ENCODE data around the gene LDB3. TPM values are rescaled to one million over a fixed set of nuclear protein-coding genes. Genes with fewer than 3 reads are reported as not detected.
A peak's percentile ranks its signal among the peaks of the same experiment; 100 is the strongest.

LDB3 gene
- total and polyA plus RNA-seq, 3 donors from 2014 or later, result 2.7 to 20.3 (median 3.6) TPM

- H3K4me1 ChIP-seq, result peaks cover 11% of the 10 kb centered on the region
- H3K36me3 ChIP-seq (ENCODE audit: low read depth, missing control alignments), result no peaks in the 10 kb centered on the region
- no peak for DNase-seq
- intact Hi-C loops (cut with DNase I; ENCODE audit: low total_unique reads), result no loop called here
- TF ChIP-seq POLR2A (IDR thresholded peaks at IDR 0.05) (no peak), CTCF (IDR thresholded peaks at IDR 0.05) (no peak)
- no peak overlapping the region for H3K4me3 ChIP-seq
- H3K9me3 ChIP-seq, result no peaks in the 10 kb centered on the region
- no peak overlapping the region for H3K27ac ChIP-seq
- no peaks in the 10 kb centered on the region for H3K27me3 ChIP-seq
- 62 to 64% methylated on average over 5 of the region's 5 CpGs for WGBS, 2 donors
Measured at GRCh38 chr10:86708783-86709380, 40.6 kb downstream of the LDB3 start.

DNA sequence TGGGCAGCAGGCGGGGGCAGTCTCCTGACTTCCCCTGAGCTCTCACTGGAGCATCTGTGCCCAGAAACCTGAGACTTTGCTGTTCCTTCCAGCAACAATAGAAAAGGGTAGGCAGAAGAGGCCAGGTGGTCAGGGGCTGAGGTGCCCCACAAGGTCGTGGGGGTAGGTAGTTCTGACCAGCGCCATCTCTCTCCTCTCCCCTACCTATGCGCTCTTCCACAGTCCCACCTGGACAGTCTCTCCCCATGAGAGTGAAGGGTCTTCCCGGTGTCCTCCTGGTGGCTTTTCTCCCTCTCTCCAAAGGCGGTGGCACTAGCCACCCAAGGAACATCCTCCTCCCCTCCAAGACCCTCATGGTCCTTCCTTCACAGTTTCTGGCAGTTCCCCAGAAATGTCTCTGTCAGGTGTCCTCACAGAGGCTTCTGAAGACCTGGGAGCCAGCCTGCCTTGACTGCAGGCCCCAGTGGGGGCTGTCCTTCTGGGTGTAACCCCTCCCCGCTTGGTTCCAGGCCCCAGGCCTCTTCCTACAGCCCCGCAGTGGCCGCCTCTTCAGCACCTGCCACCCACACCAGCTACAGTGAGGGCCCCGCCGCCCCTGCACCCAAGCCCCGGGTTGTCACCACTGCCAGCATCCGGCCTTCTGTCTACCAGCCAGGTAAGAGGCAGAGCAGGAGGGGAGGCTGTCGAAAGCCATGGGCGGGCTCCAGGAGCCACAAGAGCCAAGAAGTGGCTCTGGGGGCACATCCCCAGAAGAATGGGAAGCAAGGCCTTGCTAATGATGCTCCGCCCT lies 41.3 kb downstream of the LDB3 start:
- intact Hi-C loops (cut with DNase I; ENCODE audit: low total_unique reads), result no loop called here
- Histone ChIP-seq H3K27ac (no peak overlapping the region), H3K4me3 (no peak overlapping the region), H3K9me3 (no peaks in the 10 kb centered on the region), H3K27me3 (no peaks in the 10 kb centered on the region), H3K4me1 (peaks cover 11% of the 10 kb centered on the region), H3K36me3 (ENCODE audit: low read depth, missing control alignments) (no peaks in the 10 kb centered on the region)
- TF ChIP-seq CTCF (IDR thresholded peaks at IDR 0.05) (no peak), POLR2A (IDR thresholded peaks at IDR 0.05) (no peak)
- 83 to 84% methylated on average over 9 to 16 of the region's 16 CpGs for WGBS, 2 donors
- no peak for DNase-seq

DNA sequence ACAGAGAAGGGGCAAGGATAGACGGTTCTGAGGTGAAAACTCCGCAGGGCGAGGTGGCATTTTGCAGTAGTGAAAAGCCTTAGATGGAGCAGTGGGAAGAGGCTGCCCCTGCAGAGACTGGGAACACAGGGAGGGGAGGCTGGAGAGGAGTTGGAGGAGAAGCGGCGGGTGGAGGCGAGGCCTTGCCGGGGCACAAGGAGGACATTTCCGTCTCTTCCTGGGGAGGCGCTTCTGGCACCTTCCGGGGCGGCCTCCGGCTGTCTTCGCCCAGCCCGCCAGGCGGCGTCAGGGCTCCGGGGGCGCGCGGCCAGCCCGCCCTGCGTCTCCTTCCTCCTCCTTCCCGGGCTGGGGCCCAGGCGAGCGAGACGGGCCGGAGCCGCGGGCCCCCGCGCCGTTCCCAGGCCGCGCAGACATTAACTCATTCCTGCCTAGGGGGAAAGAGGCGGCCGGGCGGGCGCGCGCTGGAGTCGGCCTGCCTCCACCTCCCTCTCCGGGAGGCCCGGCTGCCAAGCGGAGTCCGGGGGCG lies 42.7 kb downstream of the LDB3 start:
- Histone ChIP-seq H3K9me3 (no peaks in the 10 kb centered on the region), H3K27me3 (no peaks in the 10 kb centered on the region), H3K4me1 (peaks cover 11% of the 10 kb centered on the region), H3K4me3 (peak overlapping the region; percentile 80 to 82), H3K36me3 (ENCODE audit: low read depth, missing control alignments) (no peaks in the 10 kb centered on the region), H3K27ac (peak overlapping the region; percentile 92 to 95)
- TF ChIP-seq CTCF (IDR thresholded peaks at IDR 0.05) (peak; percentile 87 to 93 (median 92)), POLR2A (IDR thresholded peaks at IDR 0.05) (peak; percentile 34)
- DNase-seq, result peak; percentile 89
- WGBS, 2 donors, result 5 to 14% methylated on average over 8 to 30 of the region's 46 CpGs
- intact Hi-C loops (cut with DNase I; ENCODE audit: low total_unique reads), result no loop called here

DNA sequence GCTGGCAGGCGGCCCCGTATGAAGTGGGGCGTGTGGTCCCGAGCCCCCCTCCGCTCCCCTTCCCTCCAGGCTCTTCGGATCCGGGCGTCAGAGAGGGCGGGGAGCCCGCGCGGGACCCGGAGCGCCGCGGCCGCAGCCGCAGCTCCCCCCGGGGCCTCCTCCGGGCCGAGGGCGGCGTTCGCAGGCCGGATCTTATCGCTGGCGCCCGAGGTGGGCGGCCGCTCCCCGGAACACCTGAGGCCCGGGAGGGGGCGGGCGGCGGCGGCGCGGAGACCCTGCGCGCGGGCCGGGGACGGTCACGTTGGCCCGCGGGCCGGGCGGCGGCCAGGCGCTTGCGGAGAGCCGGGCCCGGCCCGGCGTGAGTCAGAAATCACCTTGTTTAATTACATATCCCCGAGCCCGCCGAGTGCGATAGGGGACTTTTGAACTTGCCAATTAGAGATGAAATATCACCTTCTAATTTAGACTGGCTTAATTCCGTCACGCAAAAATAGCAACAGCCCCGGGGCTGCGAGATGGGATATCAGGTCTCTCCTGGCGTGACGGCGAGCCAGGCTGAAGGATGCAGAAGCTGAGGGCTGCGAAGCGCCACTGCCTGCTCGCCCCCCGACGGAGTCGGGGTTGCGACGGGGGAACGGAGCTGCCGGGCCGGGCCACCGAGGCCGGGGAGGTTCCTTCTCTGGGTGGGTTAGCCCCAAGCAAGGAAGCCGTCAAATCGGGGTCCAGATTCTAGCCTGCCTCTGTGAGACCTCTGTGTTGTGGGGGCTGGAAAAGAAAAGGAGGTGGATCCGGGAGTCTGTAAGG lies 43.4 kb downstream of the LDB3 start:
- intact Hi-C loops (cut with DNase I; ENCODE audit: low total_unique reads), result no loop called here
- DNase-seq, result peak; percentile 74
- Histone ChIP-seq H3K9me3 (no peaks in the 10 kb centered on the region), H3K4me1 (peaks cover 11% of the 10 kb centered on the region), H3K4me3 (peak overlapping the region; percentile 80 to 82), H3K27me3 (no peaks in the 10 kb centered on the region), H3K36me3 (ENCODE audit: low read depth, missing control alignments) (no peaks in the 10 kb centered on the region), H3K27ac (peak overlapping the region; percentile 92 to 95)
- WGBS, 2 donors, result 1% methylated on average over 17 to 82 of the region's 82 CpGs
- TF ChIP-seq CTCF (IDR thresholded peaks at IDR 0.05), result peak in 1 of 3 experiments; percentile 4
- no peak for TF ChIP-seq POLR2A (IDR thresholded peaks at IDR 0.05)
